Uterus (tissue), 2 donors: ENCODE results near the gene ITGB4.

Source experiments
- POLR2A ChIP-seq, 2 donors: fragments of 450-650 bp; IDR thresholded peaks; one replicate each; pipeline ENCODE4 v1.6.1; 2016; ENCODE audit warnings: antibody characterized with exemption in 2 of 2, mild to moderate bottlenecking in 1 of 2, moderate library complexity in 1 of 2
- TF ChIP-seq, protein P1 (sequence below), 4 experiments: fragments of 200-600 bp in 2 of 4; fragments of 450-650 bp in 2 of 4; sonication (generic) in 2 of 4; IDR thresholded peaks; one replicate each; pipeline ENCODE4 v1.5.1; 2016 to 2019; ENCODE audit warnings: antibody characterized with exemption in 4 of 4, mild to moderate bottlenecking in 2 of 4, moderate library complexity in 1 of 4

DNA sequence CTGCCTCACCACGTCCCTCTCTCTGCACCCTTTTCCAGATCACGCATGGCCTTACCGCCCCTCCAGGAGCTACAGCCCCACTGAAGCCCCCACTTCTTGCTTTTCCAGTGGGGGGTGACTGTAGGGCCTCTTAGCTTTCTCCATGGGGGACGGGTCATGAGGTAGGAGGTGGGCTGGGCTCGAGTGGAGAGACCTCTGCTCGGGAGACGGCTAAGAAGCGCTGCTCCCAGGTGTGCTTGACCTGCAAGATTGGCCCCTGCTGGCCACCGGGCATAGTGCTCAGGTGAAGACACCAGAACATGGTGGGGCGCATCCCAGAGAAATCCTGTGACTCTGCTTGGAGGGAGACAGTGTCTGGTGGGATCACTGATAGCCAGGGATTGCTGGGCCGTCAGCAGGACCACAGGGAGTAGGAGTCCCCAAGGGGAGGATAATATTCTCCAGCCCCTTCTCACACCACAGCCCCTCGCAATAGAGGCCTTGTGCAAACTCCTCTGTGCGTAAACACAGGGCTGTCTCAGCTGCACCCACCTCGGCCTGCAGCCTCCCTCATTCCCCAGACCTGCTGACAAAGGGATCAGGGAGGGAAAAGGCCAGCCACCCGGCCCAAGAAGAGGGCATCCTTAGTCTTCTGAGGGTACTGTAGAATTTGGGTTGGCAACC is 52.7 kb downstream of the ITGB4 start:
- no peak for TF ChIP-seq POLR2A (IDR thresholded peaks at IDR 0.05)
- TF ChIP-seq, protein P1, sequence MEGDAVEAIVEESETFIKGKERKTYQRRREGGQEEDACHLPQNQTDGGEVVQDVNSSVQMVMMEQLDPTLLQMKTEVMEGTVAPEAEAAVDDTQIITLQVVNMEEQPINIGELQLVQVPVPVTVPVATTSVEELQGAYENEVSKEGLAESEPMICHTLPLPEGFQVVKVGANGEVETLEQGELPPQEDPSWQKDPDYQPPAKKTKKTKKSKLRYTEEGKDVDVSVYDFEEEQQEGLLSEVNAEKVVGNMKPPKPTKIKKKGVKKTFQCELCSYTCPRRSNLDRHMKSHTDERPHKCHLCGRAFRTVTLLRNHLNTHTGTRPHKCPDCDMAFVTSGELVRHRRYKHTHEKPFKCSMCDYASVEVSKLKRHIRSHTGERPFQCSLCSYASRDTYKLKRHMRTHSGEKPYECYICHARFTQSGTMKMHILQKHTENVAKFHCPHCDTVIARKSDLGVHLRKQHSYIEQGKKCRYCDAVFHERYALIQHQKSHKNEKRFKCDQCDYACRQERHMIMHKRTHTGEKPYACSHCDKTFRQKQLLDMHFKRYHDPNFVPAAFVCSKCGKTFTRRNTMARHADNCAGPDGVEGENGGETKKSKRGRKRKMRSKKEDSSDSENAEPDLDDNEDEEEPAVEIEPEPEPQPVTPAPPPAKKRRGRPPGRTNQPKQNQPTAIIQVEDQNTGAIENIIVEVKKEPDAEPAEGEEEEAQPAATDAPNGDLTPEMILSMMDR (IDR thresholded peaks at IDR 0.05): no peak
